HG03159 (cell line): ENCODE data around the gene TMIE.

Experiments used
- ATAC-seq: cut with Tn5 transposase; IDR thresholded peaks from one replicate; pipeline ENCODE4 v1.9.1; 2021; ENCODE audit warnings: mild to moderate bottlenecking, moderate library complexity; ENCODE audit not compliant: unreplicated experiment

Gene TMIE

DNA sequence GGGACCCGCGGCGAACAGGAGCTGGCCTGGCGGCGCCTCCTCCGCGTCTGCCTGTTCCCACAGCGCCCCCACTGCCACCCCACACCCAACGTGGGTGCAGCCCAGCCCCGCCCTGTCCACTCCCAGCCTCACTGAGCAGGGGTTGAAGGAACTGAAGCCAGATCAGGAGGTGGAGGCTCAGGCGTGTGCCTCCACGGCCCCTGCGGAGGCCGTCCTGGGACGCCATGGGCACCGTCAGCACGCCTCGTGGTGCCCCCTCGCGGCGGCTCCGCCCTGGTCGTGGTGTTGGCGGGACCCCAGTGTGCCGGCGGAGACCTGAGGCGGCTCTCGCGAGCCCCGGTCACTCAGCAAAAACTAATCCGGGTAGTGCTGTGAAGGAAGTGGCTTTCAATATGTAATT, 55.5 kb downstream of the TMIE start:
- no peak for ATAC-seq

DNA sequence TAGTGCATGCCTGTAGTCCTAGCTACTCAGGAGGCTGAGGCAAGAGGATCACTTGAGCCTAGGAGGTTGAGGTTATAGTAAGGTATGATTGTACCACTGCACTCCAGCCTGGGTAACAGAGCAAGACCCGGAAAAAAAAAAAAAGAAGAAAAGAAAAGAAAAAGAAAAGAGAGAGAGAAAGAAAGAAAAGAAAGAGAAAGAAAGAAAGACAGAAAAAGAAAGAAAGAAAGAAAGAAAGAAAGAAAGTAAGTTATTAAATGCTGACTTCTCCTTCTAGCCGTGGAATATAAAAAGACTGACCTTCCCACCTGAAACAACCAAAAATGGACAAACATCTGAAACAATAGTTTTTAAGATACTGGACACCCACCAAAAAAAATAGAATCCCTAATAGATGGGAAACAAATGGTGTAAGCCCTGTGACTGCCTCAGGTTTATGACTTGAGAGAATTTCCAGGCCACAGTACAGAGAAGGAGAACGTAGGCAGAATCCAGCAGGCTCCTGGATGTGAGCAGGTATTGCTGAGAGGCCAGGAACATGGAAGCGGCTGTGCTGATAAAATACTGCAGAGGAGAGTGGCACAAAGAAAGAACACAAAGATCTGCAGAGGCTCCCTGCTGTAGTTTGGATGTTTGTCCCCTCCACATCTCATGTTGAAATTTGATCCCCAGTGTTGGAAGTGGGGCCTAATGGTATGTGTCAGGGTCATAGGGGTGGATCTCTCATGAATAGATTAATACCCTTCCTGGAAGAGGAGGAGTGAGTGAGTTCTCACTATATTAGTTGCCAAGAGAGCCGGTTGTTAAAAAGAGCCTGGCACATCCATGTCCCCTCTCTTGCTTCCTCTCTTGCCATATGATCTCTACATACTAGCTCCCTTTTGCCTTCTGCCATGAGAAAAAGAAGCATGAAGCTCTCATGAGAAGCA, 58.3 kb downstream of the TMIE start:
- no peak for ATAC-seq
